Neural progenitor cell (in vitro differentiated cells): Measurements from ENCODE around the gene LRP1. TPM values are rescaled to one million over a fixed set of nuclear protein-coding genes. Genes with fewer than 3 reads are reported as not detected.

Experiments used
- DNase-seq: peaks from one replicate; pipeline ENCODE4 v3.0.0-alpha.2; 2016; ENCODE audit warnings: low spot score
- H2AFZ ChIP-seq: fragments of 200-600 bp; sonication (generic); replicated peaks from 2 replicates; pipeline ENCODE4 v1.6.1; 2016; ENCODE audit warnings: antibody characterized with exemption
- H3F3A ChIP-seq: fragments of 200-600 bp; sonication (generic); 2 replicates; pipeline ENCODE4 v1.6.1; 2016; ENCODE audit warnings: antibody characterized with exemption, low read depth
- H3K27ac ChIP-seq: fragments of 200-600 bp; sonication (generic); 2 replicates; pipeline ENCODE4 v1.5.1; 2016; ENCODE audit warnings: mild to moderate bottlenecking
- H3K27me3 ChIP-seq: fragments of 200-600 bp; sonication (generic); 2 replicates; pipeline ENCODE4 v1.6.1; 2016; ENCODE audit warnings: mild to moderate bottlenecking, moderate library complexity
- H3K36me3 ChIP-seq: fragments of 200-600 bp; sonication (generic); 2 replicates; pipeline ENCODE4 v1.5.1; 2016
- H3K4me1 ChIP-seq: fragments of 200-600 bp; sonication (generic); 2 replicates; pipeline ENCODE4 v1.6.1; 2016; ENCODE audit warnings: mixed run types
- H3K4me2 ChIP-seq: fragments of 200-600 bp; sonication (generic); 2 replicates; pipeline ENCODE4 v1.6.1; 2016
- H3K4me3 ChIP-seq: fragments of 200-600 bp; sonication (generic); 2 replicates; pipeline ENCODE4 v1.5.1; 2016
- H3K79me2 ChIP-seq: fragments of 200-600 bp; sonication (generic); 2 replicates; pipeline ENCODE4 v1.6.1; 2016; ENCODE audit warnings: low read depth
- H3K9ac ChIP-seq: fragments of 200-600 bp; sonication (generic); 2 replicates; pipeline ENCODE4 v1.6.1; 2016
- H3K9me3 ChIP-seq: fragments of 200-600 bp; sonication (generic); 2 replicates; pipeline ENCODE4 v1.5.1; 2016; ENCODE audit warnings: low read depth
- H4K20me1 ChIP-seq: fragments of 200-600 bp; sonication (generic); 2 replicates; pipeline ENCODE4 v1.6.1; 2016; ENCODE audit warnings: low read depth
- H3K27ac Mint-ChIP-seq: 3 replicates; pipeline ENCODE4 v1.8.0; 2021; ENCODE audit warnings: mixed read lengths
- H3K27me3 Mint-ChIP-seq: 2 replicates; pipeline ENCODE4 v1.8.0; 2022; ENCODE audit warnings: low read depth, mild to moderate bottlenecking, inconsistent platforms, moderate library complexity, mixed read lengths; ENCODE audit not compliant: insufficient read depth
- H3K36me3 Mint-ChIP-seq: 3 replicates; pipeline ENCODE4 v1.8.0; 2021; ENCODE audit warnings: mixed read lengths
- H3K4me1 Mint-ChIP-seq: 3 replicates; pipeline ENCODE4 v1.8.0; 2021; ENCODE audit warnings: mixed read lengths
- H3K4me3 Mint-ChIP-seq: 3 replicates; pipeline ENCODE4 v1.8.0; 2021; ENCODE audit warnings: mild to moderate bottlenecking, moderate library complexity, mixed read lengths
- H3K9me3 Mint-ChIP-seq: 3 replicates; pipeline ENCODE4 v1.8.0; 2020; ENCODE audit warnings: mixed read lengths
- EZH2 ChIP-seq: fragments of 200-600 bp; sonication (generic); IDR thresholded peaks from 2 replicates; pipeline ENCODE4 v1.6.1; 2017; ENCODE audit warnings: antibody characterized with exemption, mild to moderate bottlenecking, moderate library complexity
- EZH2phosphoT487 ChIP-seq: fragments of 200-600 bp; sonication (generic); IDR thresholded peaks from 2 replicates; pipeline ENCODE4 v1.6.1; 2017; ENCODE audit warnings: antibody characterized with exemption
- total RNA-seq: library from RNA; depleted of rRNA; stranded (reverse); fragments of >200 nt; gene quantifications from 2 replicates; pipeline ENCODE4 v1.2.3, GENCODE V29; 2015; ENCODE audit warnings: low replicate concordance
- TF ChIP-seq, protein P1 (sequence below): fragments of 200-600 bp; sonication (generic); IDR thresholded peaks from 2 replicates; pipeline ENCODE4 v1.5.1; 2017; ENCODE audit warnings: antibody characterized with exemption, mild to moderate bottlenecking

Gene LRP1
- total RNA-seq, 1 donor from 2014 or later: 13.9 TPM

DNA sequence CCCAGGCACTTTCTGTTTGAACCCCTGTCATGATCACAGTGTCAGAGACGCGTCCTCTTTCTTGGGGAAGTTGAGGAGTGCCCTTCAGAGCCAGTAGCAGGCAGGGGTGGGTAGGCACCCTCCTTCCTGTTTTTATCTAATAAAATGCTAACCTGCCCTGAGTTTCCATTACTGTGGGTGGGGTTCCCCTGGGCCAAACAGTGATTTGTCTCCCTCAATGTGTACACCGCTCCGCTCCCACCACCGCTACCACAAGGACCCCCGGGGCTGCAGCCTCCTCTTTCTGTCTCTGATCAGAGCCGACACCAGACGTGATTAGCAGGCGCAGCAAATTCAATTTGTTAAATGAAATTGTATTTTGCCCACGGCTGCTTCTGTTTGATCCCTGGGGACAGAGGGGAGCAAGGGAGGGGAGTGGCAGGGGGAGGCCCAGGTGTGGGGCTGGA is 106.3 kb downstream of the LRP1 start:
- H3K4me1 Mint-ChIP-seq: peaks cover 43% of the 10 kb centered on the region
- peaks cover 22% of the 10 kb centered on the region for H3K36me3 Mint-ChIP-seq
- Histone ChIP-seq H3K4me1 (peaks cover 48% of the 10 kb centered on the region), H3K27me3 (peaks cover 51% of the 10 kb centered on the region), H3K4me2 (no peak overlapping the region), H2AFZ (no peak overlapping the region), H4K20me1 (peaks cover 46% of the 10 kb centered on the region), H3K79me2 (peaks cover 17% of the 10 kb centered on the region), H3K36me3 (no peaks in the 10 kb centered on the region), H3F3A (peaks cover 47% of the 10 kb centered on the region), H3K9me3 (no peaks in the 10 kb centered on the region), H3K27ac (no peak overlapping the region), H3K9ac (no peak overlapping the region), H3K4me3 (no peak overlapping the region)
- peaks cover 35% of the 10 kb centered on the region for H3K27me3 Mint-ChIP-seq
- no peaks in the 10 kb centered on the region for H3K9me3 Mint-ChIP-seq
- DNase-seq: no peak
- no peak overlapping the region for H3K27ac Mint-ChIP-seq
- TF ChIP-seq, protein P1, sequence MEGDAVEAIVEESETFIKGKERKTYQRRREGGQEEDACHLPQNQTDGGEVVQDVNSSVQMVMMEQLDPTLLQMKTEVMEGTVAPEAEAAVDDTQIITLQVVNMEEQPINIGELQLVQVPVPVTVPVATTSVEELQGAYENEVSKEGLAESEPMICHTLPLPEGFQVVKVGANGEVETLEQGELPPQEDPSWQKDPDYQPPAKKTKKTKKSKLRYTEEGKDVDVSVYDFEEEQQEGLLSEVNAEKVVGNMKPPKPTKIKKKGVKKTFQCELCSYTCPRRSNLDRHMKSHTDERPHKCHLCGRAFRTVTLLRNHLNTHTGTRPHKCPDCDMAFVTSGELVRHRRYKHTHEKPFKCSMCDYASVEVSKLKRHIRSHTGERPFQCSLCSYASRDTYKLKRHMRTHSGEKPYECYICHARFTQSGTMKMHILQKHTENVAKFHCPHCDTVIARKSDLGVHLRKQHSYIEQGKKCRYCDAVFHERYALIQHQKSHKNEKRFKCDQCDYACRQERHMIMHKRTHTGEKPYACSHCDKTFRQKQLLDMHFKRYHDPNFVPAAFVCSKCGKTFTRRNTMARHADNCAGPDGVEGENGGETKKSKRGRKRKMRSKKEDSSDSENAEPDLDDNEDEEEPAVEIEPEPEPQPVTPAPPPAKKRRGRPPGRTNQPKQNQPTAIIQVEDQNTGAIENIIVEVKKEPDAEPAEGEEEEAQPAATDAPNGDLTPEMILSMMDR: no peak
- TF ChIP-seq EZH2 (no peak), EZH2phosphoT487 (no peak)
- H3K4me3 Mint-ChIP-seq: peak overlapping the region; percentile 5

DNA sequence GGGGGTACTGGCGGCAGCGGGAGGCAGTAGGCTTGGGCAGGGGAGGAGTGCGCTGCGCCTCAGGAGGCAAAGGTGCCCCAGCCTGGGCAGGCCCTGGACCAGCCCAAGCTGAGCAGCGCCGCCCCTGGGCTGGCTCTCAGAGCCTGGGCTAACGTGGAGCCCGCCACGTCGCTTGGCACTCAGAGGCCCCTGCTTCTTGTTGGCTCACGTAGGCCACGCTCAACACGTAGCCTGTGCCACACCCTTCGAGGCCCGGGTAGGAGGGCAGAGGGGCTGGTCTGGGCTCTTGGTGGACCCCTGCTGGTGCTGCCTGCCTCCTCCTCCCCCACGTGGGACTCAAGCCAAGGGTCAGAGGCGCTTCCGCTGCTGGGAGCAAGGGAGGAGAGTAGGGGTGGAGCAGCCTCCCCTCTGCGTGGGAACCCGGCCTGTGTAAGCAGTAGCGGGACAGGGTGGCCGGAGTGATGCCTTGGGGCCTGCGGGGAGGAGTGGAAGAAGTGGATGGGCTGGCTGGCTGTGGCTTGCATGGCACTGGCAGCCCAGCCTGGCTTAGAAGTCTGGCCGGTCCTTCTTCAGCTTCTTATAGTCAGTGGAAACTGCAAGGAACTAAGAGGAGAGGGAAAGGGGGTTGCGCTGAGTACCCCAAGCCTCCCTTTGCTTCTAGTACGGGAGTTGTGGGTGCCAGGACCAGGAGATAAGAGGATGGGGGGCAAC is 106.9 kb downstream of the LRP1 start:
- Mint-ChIP-seq H3K9me3 (no peaks in the 10 kb centered on the region), H3K27ac (no peak overlapping the region), H3K36me3 (peaks cover 22% of the 10 kb centered on the region), H3K4me3 (peak overlapping the region; percentile 48), H3K4me1 (peaks cover 39% of the 10 kb centered on the region), H3K27me3 (peaks cover 39% of the 10 kb centered on the region)
- peaks cover 56% of the 10 kb centered on the region for H3K27me3 ChIP-seq
- H4K20me1 ChIP-seq: peaks cover 46% of the 10 kb centered on the region
- TF ChIP-seq EZH2phosphoT487 (no peak), EZH2 (no peak)
- TF ChIP-seq, protein P1: no peak
- DNase-seq: peak; percentile 50
- no peak overlapping the region for H3K4me3 ChIP-seq
- H3F3A ChIP-seq: peaks cover 52% of the 10 kb centered on the region
- no peaks in the 10 kb centered on the region for H3K9me3 ChIP-seq
- H3K79me2 ChIP-seq: peaks cover 13% of the 10 kb centered on the region
- no peak overlapping the region for H3K27ac ChIP-seq
- H3K9ac ChIP-seq: no peak overlapping the region
- no peaks in the 10 kb centered on the region for H3K36me3 ChIP-seq
- no peak overlapping the region for H2AFZ ChIP-seq
- H3K4me1 ChIP-seq: peaks cover 53% of the 10 kb centered on the region
- H3K4me2 ChIP-seq: peak overlapping the region; percentile 0

DNA sequence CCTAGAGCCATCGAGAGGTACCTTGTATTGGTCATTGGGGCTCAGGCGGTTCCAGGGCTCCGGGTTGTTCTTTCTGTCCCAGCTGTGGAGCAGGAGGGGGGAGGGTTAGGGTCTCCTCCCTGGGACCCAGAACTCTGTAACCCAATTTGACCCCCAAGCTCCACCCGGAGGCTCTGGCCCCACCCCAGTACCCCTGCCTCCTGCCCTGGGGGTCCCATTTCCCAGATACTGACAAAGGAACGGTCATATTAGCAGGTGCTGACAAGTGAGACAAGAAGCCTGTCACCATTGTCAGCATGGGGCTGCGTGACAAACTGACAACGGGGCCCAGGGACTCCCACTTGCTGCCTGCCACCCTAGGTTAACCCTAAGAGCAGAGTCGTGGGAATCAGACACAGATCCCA is 107.4 kb downstream of the LRP1 start:
- peaks cover 8% of the 10 kb centered on the region for H3K79me2 ChIP-seq
- H3K4me2 ChIP-seq: no peak overlapping the region
- H2AFZ ChIP-seq: no peak overlapping the region
- peaks cover 45% of the 10 kb centered on the region for H4K20me1 ChIP-seq
- no peak for DNase-seq
- peaks cover 52% of the 10 kb centered on the region for H3K4me1 ChIP-seq
- H3K9ac ChIP-seq: no peak overlapping the region
- Mint-ChIP-seq H3K36me3 (peaks cover 22% of the 10 kb centered on the region), H3K9me3 (no peaks in the 10 kb centered on the region), H3K4me3 (no peak overlapping the region), H3K4me1 (peaks cover 39% of the 10 kb centered on the region), H3K27me3 (peaks cover 43% of the 10 kb centered on the region), H3K27ac (no peak overlapping the region)
- peaks cover 62% of the 10 kb centered on the region for H3K27me3 ChIP-seq
- TF ChIP-seq EZH2phosphoT487 (no peak), EZH2 (no peak)
- TF ChIP-seq, protein P1: no peak
- H3F3A ChIP-seq: peaks cover 56% of the 10 kb centered on the region
- H3K36me3 ChIP-seq: no peaks in the 10 kb centered on the region
- H3K4me3 ChIP-seq: no peak overlapping the region
- no peak overlapping the region for H3K27ac ChIP-seq
- H3K9me3 ChIP-seq: no peaks in the 10 kb centered on the region
